ENCODE results near the gene SGK1. TPM values are rescaled to one million over a fixed set of nuclear protein-coding genes. Genes with fewer than 3 reads are reported as not detected.

Gene SGK1
- total and polyA plus RNA-seq, 8 donors, result 26.6 to 236 (median 82.1) TPM

GRCh38 chr6:134316733-134317431 is 1.0 kb downstream of the SGK1 start:
- no peak overlapping the region for H3K27ac ChIP-seq
- H3K4me1 ChIP-seq, result peaks cover 0 to 10% of the 10 kb centered on the region in 2 donors
- no peaks in the 10 kb centered on the region for H3K36me3 ChIP-seq
- intact Hi-C loops (cut with DNase I), result no loop called here
- no peak for TF ChIP-seq CTCF (IDR thresholded peaks at IDR 0.05)
- peaks cover 17 to 40% of the 10 kb centered on the region in 2 donors for H3K27me3 ChIP-seq
- no peak for ATAC-seq
- peak overlapping the region; percentile 32 to 38 for H3K4me3 ChIP-seq
- DNase-seq, result no peak
- H3K9me3 ChIP-seq, result peaks cover 0 to 10% of the 10 kb centered on the region in 2 donors

- H3K36me3 ChIP-seq, result no peaks in the 10 kb centered on the region
- H3K4me1 ChIP-seq, result peaks cover 0 to 10% of the 10 kb centered on the region in 2 donors
- intact Hi-C loops (cut with DNase I), result no loop called here
- H3K4me3 ChIP-seq, result no peak overlapping the region
- DNase-seq (no peak), ATAC-seq (no peak)
- H3K27me3 ChIP-seq, result peaks cover 17 to 40% of the 10 kb centered on the region in 2 donors
- no peak for TF ChIP-seq CTCF (IDR thresholded peaks at IDR 0.05)
- H3K27ac ChIP-seq, result no peak overlapping the region
- H3K9me3 ChIP-seq, result peaks cover 0 to 10% of the 10 kb centered on the region in 2 donors
Measured at GRCh38 chr6:134315974-134316441, 1.9 kb downstream of the SGK1 start.

DNA sequence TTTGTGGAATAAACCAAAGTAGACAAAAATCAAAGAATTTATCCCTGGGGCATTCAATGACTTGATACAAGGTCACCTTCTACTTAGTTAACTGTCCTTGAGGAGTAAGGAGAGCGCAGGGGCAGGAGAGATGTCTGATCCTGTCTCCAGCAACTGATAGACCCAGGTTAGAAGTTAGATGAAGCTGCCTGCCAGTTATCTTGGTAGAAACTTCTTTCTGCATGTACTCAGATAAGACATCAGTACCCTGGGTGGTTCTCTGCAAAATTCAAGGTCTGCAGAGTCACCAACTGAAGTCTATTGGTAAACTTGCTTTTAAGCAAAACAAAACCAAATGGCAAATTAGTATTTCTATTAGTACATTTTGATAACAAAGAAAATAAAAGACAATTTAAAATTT is 2.7 kb downstream of the SGK1 start:
- no peak for DNase-seq
- H3K36me3 ChIP-seq, result no peaks in the 10 kb centered on the region
- no peak overlapping the region for H3K27ac ChIP-seq
- no peak for TF ChIP-seq CTCF (IDR thresholded peaks at IDR 0.05)
- peaks cover 17 to 40% of the 10 kb centered on the region in 2 donors for H3K27me3 ChIP-seq
- H3K9me3 ChIP-seq, result peaks cover 0 to 8% of the 10 kb centered on the region in 2 donors
- no peak for ATAC-seq
- intact Hi-C loops (cut with DNase I), result no loop called here
- peaks cover 0 to 10% of the 10 kb centered on the region in 2 donors for H3K4me1 ChIP-seq
- H3K4me3 ChIP-seq, result no peak overlapping the region

DNA sequence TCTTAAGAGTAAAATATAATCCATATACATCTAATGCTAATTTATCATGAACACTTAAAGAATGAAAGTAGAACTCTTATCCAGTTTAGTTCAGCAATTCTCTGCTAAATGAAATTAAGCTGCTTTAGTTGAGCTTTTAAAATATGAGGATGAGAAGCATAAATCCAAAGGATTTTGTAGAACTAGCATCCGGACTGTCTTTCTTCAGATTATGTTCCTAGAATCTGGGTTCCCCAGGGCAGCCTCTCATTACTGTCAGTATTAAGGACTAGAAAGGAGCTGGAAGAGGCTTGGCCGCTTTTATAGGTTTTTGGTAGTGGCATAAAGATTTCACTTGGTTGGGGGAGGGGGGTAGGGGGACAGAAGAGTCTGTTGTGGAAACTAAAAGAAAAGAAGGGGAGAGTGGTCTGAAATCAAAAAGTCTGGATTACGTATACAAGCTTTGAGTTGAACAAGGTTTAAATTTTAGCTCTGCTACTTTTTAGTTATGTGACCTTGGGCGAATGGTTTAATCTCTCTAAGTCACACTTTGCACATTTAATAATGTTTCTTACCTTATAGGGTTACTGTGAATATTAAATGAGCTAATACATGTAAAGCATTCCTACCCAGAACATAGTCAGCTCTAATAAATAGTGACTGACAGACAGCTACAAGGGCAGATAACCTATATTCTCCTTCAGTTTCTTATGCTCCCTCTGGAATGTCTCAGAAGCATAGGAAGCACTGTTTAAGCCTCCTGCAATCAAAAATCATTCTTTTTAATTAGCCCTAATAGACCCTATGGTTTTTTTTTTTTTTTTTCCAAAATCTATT is 3.7 kb downstream of the SGK1 start:
- ATAC-seq, result no peak
- Histone ChIP-seq H3K4me3 (no peak overlapping the region), H3K27ac (no peak overlapping the region), H3K4me1 (peaks cover 0 to 10% of the 10 kb centered on the region in 2 donors), H3K9me3 (no peaks in the 10 kb centered on the region), H3K27me3 (peaks cover 17 to 35% of the 10 kb centered on the region in 2 donors), H3K36me3 (no peaks in the 10 kb centered on the region)
- DNase-seq, result no peak
- no peak for TF ChIP-seq CTCF (IDR thresholded peaks at IDR 0.05)
- intact Hi-C loops (cut with DNase I), result no loop called here

GRCh38 chr6:134312038-134312660 is 5.8 kb downstream of the SGK1 start:
- Histone ChIP-seq H3K27me3 (peaks cover 7 to 14% of the 10 kb centered on the region in 2 donors), H3K9me3 (no peaks in the 10 kb centered on the region), H3K36me3 (no peaks in the 10 kb centered on the region), H3K4me1 (no peaks in the 10 kb centered on the region), H3K4me3 (no peak overlapping the region), H3K27ac (no peak overlapping the region)
- ATAC-seq (no peak), DNase-seq (no peak)
- intact Hi-C loops (cut with DNase I), result no loop called here
- no peak for TF ChIP-seq CTCF (IDR thresholded peaks at IDR 0.05)

Data from left lung (tissue), 10 donors.